Measurements from ENCODE around the gene STIP1. TPM values are rescaled to one million over a fixed set of nuclear protein-coding genes. Genes with fewer than 3 reads are reported as not detected.

The STIP1 gene
- total RNA-seq, 4 donors from 2014 or later = 81.6 to 116 (median 104) TPM

DNA sequence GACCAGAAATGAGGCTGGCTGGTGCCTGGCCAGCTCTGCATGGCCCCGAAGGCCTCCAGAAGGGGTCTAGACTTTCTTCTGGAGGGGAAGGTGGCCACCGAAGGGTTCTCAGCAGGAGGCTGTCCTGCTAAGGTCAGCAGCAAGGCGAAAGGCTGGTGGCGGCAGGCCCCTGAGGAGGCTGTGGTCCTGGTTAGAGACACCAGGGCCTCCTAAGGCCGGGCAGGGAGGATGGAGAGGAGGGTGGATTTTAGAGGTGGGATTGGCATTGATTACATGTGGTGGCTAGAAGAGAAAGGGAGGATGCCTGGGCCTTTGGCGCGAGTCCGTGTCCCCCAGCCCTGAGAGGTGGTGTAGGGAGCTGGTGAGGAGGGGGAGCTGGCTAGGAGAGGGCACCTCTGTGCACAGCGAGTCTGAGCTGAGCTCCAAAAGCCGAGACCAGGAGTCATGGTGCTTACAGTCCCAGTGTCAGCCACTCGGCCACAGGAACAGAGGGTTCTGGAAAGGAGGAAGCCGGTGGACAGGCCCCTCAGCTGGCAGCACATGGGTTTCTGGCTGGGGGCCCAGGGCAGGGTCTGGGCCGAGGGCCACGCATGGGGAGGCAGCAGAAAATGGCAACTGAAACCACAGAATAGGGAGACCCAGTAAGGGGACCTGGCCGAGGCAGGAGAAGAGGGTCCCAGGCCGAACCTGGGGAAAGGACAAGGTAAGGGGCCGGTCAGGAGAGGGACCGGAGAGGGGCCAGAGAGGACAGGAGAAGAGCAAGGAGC, 23.0 kb downstream of the STIP1 start:
- 78 to 82% methylated on average over 15 to 18 of the region's 18 CpGs for WGBS, 2 donors
- peak overlapping the region; percentile 76 to 89 (median 82) for H3K27ac ChIP-seq
- TF ChIP-seq CTCF (IDR thresholded peaks at IDR 0.05) (no peak), POLR2A (IDR thresholded peaks at IDR 0.05) (no peak)
- peaks cover 4 to 50% (median 8%) of the 10 kb centered on the region in 3 donors for H3K4me1 ChIP-seq
- intact Hi-C loops (cut with DNase I) = no loop called here
- no peak for DNase-seq
- H3K36me3 ChIP-seq = peaks cover 0 to 53% (median 3%) of the 10 kb centered on the region in 3 donors
- H3K4me3 ChIP-seq = no peak overlapping the region
- H3K9me3 ChIP-seq = no peaks in the 10 kb centered on the region
- no peaks in the 10 kb centered on the region for H3K27me3 ChIP-seq

DNA sequence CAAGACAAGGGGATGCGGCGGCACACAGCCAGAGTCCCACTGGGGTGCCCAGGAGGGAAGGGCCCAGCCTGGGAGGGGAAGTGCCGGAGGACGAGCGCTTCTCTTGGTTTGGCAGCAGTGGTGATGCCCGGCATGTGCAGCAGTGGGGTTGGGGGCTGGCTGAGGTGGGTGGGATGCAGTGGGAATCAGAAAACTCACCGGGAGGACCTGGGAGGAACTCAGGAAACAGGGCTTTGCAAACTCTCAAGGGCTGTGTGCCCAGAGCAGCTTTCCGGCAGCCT, 23.5 kb downstream of the STIP1 start:
- Histone ChIP-seq H3K36me3 (peaks cover 0 to 47% (median 0%) of the 10 kb centered on the region in 3 donors), H3K4me3 (no peak overlapping the region), H3K9me3 (no peaks in the 10 kb centered on the region), H3K27me3 (no peaks in the 10 kb centered on the region), H3K4me1 (peaks cover 3 to 44% (median 4%) of the 10 kb centered on the region in 3 donors), H3K27ac (no peak overlapping the region)
- TF ChIP-seq CTCF (IDR thresholded peaks at IDR 0.05) = no peak
- TF ChIP-seq POLR2A (IDR thresholded peaks at IDR 0.05) = no peak
- DNase-seq = no peak
- intact Hi-C loops (cut with DNase I) = no loop called here
- 86 to 87% methylated on average over 8 of the region's 8 CpGs for WGBS, 2 donors

DNA sequence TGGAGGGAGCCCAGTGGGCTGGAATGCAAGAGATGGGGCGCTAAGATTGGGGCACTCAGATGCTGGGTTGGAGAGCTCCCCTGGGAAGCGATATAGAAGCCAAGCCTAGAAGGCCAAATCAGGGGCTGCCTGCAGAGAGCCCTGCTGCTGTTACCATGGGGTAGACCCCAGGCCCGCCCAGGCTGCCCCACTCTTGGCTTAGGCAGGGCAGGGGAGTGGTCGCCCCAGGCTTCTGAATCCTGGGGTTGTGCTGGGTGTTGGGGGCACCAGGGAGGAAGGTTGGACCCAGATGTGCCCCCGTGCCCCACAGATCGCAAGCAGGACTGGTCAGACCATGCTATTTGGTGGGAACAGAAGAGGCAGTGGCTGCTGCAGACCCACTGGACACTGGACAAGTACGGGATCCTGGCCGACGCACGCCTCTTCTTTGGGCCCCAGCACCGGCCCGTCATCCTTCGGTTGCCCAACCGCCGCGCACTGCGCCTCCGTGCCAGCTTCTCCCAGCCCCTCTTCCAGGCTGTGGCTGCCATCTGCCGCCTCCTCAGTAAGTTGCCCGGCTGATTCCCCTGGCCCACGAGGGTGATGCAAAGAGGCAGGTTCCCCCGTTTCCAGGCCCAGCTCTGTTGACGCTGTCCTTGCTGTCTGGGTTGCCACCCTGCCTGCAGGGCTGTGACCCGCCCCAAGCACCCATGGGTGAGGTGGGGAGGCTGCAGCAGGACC, 24.5 kb downstream of the STIP1 start:
- no peaks in the 10 kb centered on the region for H3K27me3 ChIP-seq
- peaks cover 0 to 35% (median 0%) of the 10 kb centered on the region in 3 donors for H3K4me1 ChIP-seq
- intact Hi-C loops (cut with DNase I) = no loop called here
- no peak for DNase-seq
- peaks cover 0 to 40% (median 0%) of the 10 kb centered on the region in 3 donors for H3K36me3 ChIP-seq
- H3K9me3 ChIP-seq = no peaks in the 10 kb centered on the region
- H3K4me3 ChIP-seq = no peak overlapping the region
- H3K27ac ChIP-seq = no peak overlapping the region
- 81 to 85% methylated on average over 11 to 16 of the region's 24 CpGs for WGBS, 2 donors
- TF ChIP-seq CTCF (IDR thresholded peaks at IDR 0.05) = no peak
- no peak for TF ChIP-seq POLR2A (IDR thresholded peaks at IDR 0.05)

GRCh38 chr11:64211181-64211872, 25.4 kb downstream of the STIP1 start:
- H3K4me1 ChIP-seq = peaks cover 0 to 26% (median 0%) of the 10 kb centered on the region in 3 donors
- TF ChIP-seq POLR2A (IDR thresholded peaks at IDR 0.05) (no peak), CTCF (IDR thresholded peaks at IDR 0.05) (no peak)
- intact Hi-C loops (cut with DNase I) = no loop called here
- no peak overlapping the region for H3K4me3 ChIP-seq
- peaks cover 0 to 31% (median 0%) of the 10 kb centered on the region in 3 donors for H3K36me3 ChIP-seq
- no peak overlapping the region for H3K27ac ChIP-seq
- H3K27me3 ChIP-seq = no peaks in the 10 kb centered on the region
- DNase-seq = no peak
- H3K9me3 ChIP-seq = no peaks in the 10 kb centered on the region
- 57 to 74% methylated on average over 8 to 14 of the region's 30 CpGs for WGBS, 2 donors

- no peak overlapping the region for H3K27ac ChIP-seq
- DNase-seq = no peak
- peaks cover 0 to 29% (median 6%) of the 10 kb centered on the region in 3 donors for H3K36me3 ChIP-seq
- WGBS, 2 donors = 77 to 79% methylated on average over 3 to 4 of the region's 6 CpGs
- intact Hi-C loops (cut with DNase I) = no loop called here
- TF ChIP-seq CTCF (IDR thresholded peaks at IDR 0.05) = no peak
- TF ChIP-seq POLR2A (IDR thresholded peaks at IDR 0.05) = no peak
- H3K27me3 ChIP-seq = no peaks in the 10 kb centered on the region
- H3K4me3 ChIP-seq = no peak overlapping the region
- no peaks in the 10 kb centered on the region for H3K4me1 ChIP-seq
- no peaks in the 10 kb centered on the region for H3K9me3 ChIP-seq
Observed at GRCh38 chr11:64216879-64217278, 30.9 kb downstream of the STIP1 start.
